Kidney glomerular epithelial cell (primary cell): ENCODE results near the gene SCN2B.

Experiments used
- DNase-seq: peaks from one replicate; lab custom pipeline; 2025; lab: John Stamatoyannopoulos, UW

The SCN2B gene

DNA sequence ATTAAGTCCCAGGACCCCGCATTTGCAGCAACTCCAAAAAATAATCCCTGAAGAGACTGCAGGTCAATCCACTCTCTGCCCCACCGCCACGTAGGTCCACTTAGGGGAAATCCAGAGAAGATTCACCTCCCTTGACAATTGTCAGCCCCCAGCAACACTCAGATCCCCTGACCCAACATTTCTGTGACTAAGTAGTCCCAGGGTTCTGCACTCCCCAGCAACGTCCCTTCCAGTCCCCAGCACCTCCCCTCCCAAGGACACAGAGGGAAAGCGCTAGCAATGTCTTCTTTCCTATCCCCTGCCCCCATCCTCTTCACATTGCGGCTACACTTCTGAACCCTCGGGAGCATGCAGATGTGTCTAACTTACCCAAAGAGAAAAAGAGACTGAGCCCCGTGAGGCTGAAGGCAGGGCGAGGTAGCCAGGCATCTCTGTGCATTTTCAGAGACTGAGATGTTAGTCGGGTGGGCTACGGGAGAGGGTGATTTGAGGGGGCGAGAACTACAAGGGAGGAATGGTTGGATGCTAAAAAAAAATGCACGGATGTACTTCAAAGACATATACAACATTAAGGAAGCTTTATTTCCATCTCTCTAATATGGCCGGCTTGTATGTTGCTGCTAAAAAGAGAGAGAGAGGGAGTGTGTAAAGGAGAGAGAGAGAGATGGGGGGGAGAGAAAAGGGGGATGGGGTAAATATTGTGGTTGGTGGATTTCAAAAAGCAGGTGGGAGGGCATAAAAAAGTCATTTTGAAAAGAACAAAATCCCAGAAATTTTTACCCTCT lies at the start of gene SCN2B:
Gene SCN2B (minus strand): TSS at position 647 of the 785 bp plus-strand sequence. CDS start 208 bp downstream, at position 439.
- DNase-seq = peak; percentile 47

- DNase-seq = no peak
Observed at GRCh38 chr11:118224511-118225188, 48.2 kb upstream of the SCN2B start, which contains the start of gene JAML. JAML (minus strand) TSS chr11:118225011; CDS start chr11:118214866, 10,145 bp downstream.

DNA sequence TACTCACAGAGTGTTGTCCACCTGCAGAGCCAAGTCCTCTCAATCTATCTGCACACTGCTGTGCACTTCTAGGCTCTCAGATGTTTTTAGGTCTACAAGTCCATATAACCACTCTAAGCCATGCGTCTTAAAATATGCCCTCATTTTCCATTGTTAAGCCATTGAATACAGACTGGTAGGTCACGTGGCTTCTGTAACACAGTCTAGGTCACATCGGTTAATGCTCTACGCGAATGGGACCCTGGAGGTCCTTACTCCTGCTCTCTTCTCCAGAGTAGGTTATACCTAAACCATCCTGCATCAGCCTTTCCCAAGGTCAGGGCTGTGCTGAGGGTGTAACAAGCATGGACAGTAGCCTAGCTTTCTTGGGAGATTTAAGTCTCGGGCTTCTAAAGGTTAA lies 47.6 kb upstream of the SCN2B start:
- no peak for DNase-seq

DNA sequence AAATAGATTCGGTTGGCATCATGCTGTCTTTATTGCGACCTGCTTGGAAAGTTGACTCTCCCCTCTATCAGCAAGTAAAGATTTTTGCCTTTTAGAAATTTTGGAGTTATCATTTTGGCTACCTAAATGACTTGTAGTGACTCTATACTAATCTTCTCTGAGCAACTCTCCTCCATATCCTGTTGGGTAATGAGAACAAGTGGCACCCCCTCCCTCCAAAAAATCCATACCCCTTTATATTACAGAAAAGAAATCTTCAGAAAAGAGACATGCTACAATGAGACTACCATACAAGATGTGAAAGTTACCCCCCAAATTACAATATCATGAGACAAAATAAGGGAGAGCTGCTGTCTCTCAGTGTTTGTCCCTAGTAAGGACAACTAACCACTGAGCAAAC lies 47.1 kb upstream of the SCN2B start:
- no peak for DNase-seq

GRCh38 chr11:118222437-118222836 lies 46.0 kb upstream of the SCN2B start:
- no peak for DNase-seq

- no peak for DNase-seq
Observed at GRCh38 chr11:118221419-118221818, 45.0 kb upstream of the SCN2B start.

DNA sequence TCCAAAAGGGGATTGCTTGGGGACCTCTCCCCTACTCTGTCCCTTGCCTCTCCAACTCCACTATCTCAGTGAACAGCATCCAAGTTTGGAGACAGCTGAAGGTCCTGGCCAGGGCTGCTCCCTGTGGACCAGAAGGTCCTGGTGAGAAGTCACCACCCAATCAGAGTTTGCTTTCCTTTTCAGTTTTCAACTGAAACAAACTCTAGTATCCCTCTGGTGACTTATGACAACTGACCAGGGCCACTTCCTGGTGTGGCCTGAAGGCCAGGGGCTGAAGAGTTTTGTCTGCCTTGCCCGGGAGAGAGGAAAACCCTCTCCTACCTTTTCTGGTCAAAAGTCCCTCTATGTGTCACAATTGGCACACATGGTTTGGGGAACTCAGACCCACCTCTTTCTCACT lies 43.3 kb upstream of the SCN2B start:
- DNase-seq = no peak

DNA sequence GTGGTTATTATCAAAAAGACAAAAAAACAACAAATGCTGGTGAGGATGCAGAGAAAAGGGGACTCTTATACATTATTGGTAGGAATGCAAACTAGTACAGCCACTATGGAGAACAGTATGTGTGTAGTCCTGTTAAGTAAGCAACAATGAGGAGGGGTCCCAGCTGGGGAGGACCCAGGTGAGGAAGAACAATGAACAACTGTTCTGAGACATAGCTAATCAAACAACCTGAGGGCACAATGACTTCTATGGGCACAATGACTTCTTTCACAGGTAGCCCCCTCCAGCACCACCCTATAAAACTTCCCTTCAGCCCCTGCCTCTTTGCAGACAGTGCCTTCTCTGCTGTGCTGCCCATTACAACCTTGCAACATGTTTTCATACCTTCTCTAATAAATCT lies 42.8 kb upstream of the SCN2B start:
- no peak for DNase-seq

DNA sequence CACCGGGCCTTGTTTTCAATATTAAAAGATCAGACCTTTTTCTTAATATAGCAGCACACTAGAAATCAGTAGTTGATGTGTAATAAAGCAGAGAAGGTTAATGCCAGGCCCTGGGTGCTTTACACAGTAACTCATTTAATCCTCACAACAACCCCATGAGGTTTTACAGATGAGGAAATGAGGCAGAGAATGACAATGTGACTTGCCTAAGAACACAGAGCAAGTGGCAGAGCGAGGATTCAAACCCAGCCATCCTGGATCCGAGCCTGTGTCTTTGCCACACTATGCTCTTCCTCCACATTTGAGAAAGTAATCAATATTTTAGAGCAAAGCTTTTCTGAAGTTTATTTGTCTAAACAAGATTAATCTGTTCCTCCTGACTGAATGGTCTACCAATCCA lies 41.1 kb upstream of the SCN2B start:
- no peak for DNase-seq

DNA sequence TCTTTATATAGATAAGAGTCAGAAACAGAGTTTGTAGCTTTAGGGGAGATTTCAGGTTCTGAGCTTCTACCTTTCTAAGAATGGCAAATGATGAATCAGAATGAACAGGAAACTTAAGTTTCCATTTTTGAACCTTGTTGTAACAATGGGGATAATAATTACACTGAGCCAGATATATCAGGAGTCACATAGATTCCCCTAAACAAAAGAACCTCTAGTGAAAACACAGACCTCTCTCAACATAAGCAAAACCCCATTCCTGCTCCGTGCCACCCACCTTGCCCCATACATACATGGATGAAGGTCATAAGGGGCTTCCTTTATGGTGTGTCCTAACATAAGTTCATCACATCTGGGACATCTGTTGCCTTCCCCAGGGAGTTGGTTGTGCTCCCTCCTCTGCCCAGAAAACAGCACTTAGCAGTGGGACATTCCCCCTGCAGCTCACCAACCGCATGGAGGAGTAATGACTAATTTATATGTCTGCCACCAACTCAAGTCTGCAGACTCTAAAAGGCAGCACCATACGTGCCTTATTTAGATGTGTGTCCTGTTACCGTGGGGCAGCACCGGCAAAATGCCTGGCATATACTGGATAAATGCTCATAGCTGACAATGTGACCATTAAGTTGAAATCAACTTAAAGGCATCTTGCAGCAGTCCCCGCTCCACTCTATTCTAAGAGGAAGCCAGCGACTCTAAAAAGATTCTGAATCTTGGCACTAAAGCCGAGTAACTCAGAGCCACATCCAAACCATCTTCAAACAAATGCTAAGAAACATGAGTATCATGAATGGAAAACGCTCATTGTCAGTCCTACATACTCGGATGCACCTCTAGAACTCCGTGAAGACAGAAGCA lies 40.4 kb upstream of the SCN2B start:
- no peak for DNase-seq

GRCh38 chr11:118215765-118216164 lies 39.3 kb upstream of the SCN2B start:
- no peak for DNase-seq

DNA sequence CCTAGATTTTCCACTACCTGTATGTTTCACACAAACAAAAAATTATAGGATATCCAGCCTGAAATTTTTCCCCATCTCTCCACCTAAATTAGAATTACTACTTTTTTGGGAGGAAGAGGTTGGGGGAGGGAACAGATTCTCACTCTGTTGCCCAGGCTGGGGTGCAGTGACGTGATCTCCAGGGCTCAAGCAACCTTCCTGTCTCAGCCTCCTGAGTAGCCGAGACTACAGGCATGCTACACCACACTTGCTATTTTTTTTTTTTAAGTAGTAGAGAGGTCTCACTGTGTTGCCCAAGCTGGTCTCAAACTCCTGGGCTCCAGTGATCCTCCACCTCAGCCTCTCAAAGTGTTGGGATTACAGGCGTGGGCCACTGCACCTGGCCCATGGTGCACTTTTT lies 38.8 kb upstream of the SCN2B start:
- DNase-seq = no peak

DNA sequence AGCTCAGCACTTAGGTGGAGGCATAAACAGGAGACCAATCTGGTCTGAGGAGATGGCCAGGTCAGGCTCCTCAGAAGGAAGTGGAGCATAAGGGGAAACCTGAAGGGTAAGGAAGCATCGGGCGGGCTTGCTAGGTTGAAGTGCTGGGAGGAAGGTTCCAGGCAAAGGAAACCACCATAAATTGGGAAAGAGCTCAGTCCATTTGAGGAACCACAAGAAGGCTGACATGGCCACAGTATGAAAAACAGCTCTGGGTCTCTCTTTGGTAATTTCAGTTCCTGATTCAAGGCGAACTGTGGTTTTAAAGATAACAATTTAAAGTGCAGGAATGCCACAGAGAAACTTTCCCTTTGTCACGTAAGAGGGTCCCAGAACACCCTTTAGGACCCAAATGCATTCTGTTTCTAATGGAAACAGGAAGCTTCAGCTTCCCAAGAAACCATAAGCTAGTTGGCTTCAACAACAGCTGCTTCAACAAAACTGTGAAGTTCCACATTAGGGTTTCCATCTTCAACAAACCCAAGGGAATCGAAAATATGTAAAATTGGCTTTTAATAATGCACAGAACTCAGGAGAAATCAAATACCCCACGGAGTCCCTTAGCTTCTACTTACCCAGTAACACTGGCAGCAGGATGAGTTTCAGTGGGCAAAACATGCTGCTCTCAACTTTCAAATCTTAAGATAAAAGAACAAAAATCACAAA lies 37.9 kb upstream of the SCN2B start:
- no peak for DNase-seq

DNA sequence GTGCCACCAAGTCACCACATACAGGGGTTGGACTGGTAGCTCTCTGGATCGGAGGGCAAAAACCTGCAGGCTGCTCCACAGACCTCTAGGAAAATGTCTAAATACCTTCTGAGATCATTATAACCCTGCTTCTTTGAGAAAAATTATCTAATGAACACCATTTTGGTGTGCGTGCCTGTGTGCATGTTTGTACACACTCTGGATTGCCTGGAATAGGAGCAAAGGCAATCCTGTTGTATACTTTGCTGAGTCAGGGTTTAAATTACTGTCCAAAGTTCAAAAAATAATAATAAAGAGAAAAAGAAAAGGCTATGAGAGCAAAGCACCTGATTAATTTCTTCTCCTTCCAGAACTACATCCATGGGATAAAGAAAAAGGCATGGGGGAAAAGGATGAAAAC lies 37.3 kb upstream of the SCN2B start:
- no peak for DNase-seq

GRCh38 chr11:118213201-118213600 lies 36.8 kb upstream of the SCN2B start:
- DNase-seq = no peak

GRCh38 chr11:118212781-118213191 lies 36.3 kb upstream of the SCN2B start:
- DNase-seq = no peak

- DNase-seq = peak; percentile 5
Observed at GRCh38 chr11:118212131-118212725, 35.8 kb upstream of the SCN2B start.

DNA sequence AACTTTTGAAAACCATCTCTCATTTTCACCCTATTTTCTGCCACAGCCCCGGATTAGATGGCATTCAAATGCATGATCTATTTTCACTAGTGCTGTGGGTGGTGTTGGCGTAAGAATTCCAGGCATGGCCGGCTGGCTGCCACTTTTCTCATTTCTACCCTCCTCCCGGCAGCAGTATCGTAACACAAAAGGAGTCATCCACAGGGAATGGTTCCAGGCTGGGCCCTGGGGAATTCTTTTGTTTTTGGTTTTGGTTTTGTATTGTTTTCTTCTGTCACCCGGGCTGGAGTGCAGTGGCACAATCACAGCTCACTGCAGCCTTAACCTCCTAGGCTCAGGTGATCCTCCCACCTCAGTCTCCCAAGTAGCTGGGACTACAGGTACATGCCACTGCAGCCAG lies 34.6 kb upstream of the SCN2B start:
- peak; percentile 3 for DNase-seq

- no peak for DNase-seq
Observed at GRCh38 chr11:118210323-118210722, 33.9 kb upstream of the SCN2B start.

- DNase-seq = no peak
Observed at GRCh38 chr11:118209033-118209432, 32.6 kb upstream of the SCN2B start.

DNA sequence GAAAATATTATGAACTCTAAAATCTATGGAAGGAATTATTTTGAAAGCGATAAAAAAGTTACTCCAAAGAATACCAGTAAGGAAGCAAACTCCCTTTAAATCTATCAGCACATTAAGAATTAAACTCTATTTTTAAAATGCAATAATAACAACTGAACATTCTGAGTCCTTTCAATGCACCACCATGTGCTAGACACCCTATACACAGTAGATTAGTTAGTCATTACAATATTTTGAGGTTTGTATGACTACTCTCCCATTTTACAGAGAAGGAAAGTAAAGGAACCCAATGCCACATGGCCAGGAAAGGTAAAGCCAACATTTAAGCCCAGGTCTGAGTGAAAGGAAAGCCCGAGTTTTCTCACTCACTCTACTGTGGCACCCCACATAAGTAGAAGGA lies 30.6 kb upstream of the SCN2B start:
- no peak for DNase-seq
